Epithelial cell of proximal tubule (primary cell): ENCODE measurements around the gene TMEM145. TPM values are rescaled to one million over a fixed set of nuclear protein-coding genes. Genes with fewer than 3 reads are reported as not detected.
A peak's percentile ranks its signal among the peaks of the same experiment; 100 is the strongest.

ENCODE experiments used
- DNase-seq: peaks from one replicate; pipeline ENCODE4 v3.0.0-alpha.2; 2011; ENCODE audit warnings: low read depth
- H3K4me3 ChIP-seq: 2 replicates; pipeline ENCODE4 v1.5.1; 2011; ENCODE audit warnings: low read depth, mild to moderate bottlenecking, low read length
- total RNA-seq: library from RNA; depleted of rRNA; stranded (reverse); fragments of >200 nt; gene quantifications from 2 replicates; pipeline ENCODE4 v1.2.3, GENCODE V29; 2015
- TF ChIP-seq, protein P1 (sequence below): conservative IDR thresholded peaks from 2 replicates; pipeline ENCODE4 v1.5.1; 2012; ENCODE audit warnings: low read depth, mild to moderate bottlenecking, low read length

Gene TMEM145
- total RNA-seq, 1 donor from 2014 or later: 0.63 TPM

DNA sequence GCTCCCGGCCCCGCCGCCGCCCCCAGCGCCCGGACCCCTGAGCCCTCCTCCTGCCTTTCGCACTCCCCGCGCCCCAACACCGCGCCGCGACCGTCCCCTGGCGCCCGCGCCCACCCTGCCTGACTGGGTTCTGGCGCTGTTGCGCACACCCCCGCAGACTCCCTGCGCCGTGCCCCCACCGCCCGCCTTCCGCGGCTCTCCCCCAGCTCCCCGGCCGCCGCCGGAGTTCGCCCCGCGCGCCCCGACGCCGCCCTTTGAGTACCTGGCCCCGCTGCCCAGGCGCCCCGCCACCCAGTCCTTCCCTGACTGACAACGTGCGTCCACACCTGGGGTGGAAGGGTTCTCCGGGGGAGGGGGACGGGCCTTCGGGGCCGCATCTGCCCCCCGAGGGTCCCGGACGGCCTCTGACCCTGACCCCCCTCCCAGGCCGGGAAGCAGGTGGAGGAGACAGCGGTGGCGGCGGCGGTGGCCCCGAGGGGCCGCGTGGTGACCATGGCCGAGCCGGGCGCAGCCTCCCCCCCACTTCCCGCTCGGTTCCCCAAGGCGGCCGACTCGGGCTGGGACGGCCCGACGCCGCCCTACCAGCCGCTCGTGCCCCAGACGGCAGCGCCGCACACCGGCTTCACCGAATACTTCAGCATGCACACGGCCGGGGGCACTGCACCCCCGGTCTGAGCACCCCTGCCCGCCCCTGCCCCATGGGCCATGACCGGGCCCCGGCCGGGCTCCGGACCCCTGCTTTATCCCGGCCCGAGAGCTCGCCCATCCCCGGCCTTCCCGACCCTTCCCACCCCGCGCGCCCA lies 10.9 kb downstream of the TMEM145 start:
- no peak for DNase-seq
- TF ChIP-seq, protein P1, sequence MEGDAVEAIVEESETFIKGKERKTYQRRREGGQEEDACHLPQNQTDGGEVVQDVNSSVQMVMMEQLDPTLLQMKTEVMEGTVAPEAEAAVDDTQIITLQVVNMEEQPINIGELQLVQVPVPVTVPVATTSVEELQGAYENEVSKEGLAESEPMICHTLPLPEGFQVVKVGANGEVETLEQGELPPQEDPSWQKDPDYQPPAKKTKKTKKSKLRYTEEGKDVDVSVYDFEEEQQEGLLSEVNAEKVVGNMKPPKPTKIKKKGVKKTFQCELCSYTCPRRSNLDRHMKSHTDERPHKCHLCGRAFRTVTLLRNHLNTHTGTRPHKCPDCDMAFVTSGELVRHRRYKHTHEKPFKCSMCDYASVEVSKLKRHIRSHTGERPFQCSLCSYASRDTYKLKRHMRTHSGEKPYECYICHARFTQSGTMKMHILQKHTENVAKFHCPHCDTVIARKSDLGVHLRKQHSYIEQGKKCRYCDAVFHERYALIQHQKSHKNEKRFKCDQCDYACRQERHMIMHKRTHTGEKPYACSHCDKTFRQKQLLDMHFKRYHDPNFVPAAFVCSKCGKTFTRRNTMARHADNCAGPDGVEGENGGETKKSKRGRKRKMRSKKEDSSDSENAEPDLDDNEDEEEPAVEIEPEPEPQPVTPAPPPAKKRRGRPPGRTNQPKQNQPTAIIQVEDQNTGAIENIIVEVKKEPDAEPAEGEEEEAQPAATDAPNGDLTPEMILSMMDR: no peak

DNA sequence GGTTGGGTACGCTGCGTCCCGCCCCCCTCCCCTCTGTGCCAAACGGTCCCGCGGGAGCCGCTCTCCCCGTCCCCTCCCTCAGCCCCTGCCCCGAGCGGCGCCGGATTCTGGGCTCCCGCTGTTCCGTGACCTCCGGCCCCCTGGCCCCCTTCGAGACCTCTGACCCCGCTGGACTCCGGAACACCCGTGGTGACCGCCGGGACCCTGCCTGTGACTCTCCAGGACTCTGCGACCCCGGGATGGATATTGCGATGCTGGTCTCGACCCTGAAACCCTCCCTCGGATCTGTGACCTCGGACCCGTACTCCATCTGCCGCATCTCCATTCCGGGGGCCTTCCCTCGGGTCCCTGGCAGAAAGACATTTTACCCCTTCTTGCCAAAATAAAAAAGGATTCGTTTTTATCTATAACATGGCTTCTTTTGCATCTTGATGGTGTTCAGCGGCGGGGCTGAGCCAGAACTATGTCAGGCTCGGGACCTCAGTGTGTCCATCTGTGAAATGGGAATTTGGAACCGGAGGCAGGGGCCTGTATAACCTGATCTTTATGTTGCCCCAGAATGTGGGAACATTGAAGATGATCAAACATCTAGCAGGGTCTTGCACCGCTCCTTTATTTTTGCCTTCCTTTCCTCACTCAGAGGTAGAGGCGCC lies 11.7 kb downstream of the TMEM145 start:
- DNase-seq: no peak
- H3K4me3 ChIP-seq: peak overlapping the region; percentile 6
- TF ChIP-seq, protein P1: peak; percentile 94

More for the DNA sequence above, 10.9 kb downstream of the TMEM145 start:
- no peak overlapping the region for H3K4me3 ChIP-seq

DNA sequence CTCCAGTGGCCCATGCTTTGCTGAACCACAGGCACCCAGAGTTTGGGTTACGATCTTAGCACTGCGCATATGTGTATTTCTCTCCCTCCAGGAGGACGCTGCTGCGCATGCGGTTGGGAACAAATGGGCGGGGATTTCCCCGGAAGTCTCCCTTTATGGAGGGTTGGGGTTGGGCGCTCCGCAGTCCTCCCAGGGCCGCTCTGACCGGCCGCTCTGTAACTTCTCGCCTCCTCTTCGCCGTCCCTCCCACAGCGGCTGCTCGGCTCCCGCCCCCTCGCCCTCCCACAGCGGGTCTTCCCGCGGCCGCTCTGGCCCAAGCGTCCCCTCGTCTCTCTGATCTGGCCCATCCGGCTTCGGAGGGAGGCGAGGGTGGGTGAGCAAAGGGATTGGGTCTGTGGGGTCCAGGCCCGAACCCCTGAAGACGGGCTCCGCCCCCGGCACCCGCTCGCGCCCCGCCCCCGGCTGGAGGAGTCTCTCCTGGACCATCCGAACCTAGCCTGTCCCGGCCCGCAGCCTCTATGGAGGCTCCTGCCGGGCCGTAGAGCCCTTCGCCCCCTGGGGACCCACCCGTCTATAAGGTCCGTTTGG lies 12.3 kb downstream of the TMEM145 start, which contains the start of gene MEGF8:
Gene MEGF8 (plus strand): TSS at position 328 of the 588 bp plus-strand sequence. CDS start 609 bp downstream, outside the sequence.
- peak within 1 kb of the TSS; percentile 99 for H3K4me3 ChIP-seq
- TF ChIP-seq, protein P1: no peak
- peak; percentile 89 for DNase-seq

DNA sequence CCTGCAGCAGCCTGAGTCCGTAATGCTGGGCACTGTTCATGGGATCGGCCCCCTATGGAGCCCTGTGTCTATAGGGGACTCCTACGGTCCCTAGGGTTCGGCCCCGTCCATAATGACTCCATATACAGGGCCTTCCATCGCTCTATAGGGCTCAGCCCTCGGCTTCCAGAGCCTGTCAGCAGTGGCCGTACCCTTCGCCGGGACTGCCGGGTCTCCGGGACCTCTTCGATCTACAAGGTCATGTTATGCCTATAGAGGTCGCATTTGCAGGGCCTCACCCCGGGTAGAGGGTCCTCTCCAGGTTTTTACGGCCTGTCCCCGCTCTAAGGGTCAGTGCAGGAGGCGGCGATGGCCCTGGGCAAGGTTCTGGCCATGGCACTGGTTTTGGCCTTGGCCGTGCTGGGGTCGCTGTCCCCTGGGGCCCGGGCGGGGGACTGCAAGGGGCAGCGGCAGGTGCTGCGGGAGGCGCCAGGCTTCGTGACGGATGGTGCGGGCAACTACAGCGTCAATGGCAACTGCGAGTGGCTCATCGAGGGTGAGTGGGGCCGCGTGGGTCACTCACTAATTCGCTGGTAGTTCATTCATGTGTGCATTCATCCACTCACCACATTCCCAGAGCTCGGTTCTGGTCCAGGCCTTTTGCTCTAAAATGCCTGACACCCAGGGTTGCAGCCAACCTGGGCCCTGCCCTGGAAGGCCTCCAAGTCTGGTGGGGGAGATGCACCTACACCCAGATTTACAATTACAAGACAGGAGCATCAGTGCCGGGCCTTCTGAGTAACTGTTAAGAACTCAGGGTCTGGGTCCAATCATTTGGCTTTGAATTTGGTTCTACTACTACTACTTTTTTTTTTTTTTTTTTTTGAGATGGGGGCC lies 13.0 kb downstream of the TMEM145 start:
- TF ChIP-seq, protein P1: peak; percentile 9
- no peak for DNase-seq
- peak overlapping the region; percentile 99 for H3K4me3 ChIP-seq

DNA sequence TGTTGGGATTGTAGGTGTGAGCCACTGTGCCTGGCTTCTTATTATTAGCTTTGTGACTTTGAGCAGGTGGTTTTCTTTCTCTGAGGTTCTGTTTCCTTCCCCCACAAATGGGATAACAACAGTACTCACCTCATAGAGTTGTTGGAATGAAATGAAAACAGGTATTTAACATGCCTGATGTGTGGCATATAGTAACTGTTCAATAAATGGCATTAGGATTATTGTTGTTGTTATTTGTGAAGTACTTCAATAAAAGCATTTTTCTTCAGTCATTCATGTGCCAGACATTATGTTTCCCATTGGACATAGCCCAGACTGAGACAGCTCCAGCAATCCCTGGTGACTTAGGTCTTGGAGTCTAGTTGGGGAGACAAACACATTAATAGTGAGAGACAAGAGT lies 13.9 kb downstream of the TMEM145 start:
- no peak for DNase-seq

DNA sequence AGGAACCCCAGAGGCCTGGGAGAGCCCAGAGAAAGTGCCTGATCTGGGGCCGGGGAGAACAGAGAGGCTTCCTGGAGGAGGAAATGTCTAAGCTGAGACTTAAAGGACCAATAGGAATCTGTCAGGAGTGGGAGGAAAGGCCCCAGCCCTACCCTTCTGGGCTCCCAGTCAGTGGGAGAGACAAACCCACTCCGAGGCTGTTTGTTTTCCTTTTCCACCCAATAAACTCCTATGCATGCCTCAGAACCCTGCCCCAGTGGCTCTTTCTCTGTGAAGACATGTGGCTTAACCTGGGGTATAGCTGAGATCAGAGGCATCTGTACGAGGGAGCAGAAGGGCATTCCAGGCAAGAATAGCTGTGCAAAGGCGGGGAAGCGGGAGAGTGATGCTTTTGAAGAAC lies 14.3 kb downstream of the TMEM145 start:
- no peak overlapping the region for H3K4me3 ChIP-seq
- no peak for DNase-seq
- TF ChIP-seq, protein P1: no peak

More for the DNA sequence above, 13.9 kb downstream of the TMEM145 start:
- TF ChIP-seq, protein P1: no peak
- peak overlapping the region; percentile 99 for H3K4me3 ChIP-seq
